ENCODE measurements around the gene DUSP3.

DUSP3 gene

DNA sequence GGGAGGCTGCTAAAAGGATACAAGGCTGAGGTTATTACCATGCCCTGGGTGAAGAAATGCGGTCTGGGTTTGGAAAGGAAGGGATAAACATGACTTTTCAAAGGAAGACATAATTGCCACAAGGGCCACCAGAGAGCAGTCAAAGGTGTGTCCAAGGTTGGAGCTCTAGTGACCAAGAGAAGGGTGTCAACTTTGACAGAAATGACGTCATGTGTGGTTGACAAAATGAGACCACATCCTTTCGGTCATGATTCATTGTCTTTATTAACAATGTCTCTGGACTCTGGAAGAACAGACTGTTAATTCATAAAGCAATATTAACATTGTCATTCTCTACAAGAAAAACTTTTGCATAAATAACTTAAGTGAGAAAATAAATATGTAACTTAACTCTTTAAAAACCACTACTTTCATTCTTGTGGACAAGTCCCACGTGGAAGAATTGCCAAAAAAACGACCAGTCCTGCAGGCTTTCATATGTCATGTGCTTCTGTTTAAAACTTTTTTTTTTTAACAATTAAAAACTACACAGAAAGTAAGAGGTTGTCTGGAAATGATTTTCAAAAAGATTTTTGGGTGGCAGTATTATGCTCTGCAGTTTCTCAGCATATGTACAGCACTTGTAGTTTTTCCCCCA, 25.2 kb downstream of the DUSP3 start:
- DNase-seq: no peak
- in situ Hi-C loops (cut with MboI; ENCODE audit: low pct_unique_long_range_greater_than_20kb, low sequenced_read_pairs): loop anchor here (10.0 kb wide), 1 partner anchor 59 kb away; no protein-coding TSS in a partner anchor

DNA sequence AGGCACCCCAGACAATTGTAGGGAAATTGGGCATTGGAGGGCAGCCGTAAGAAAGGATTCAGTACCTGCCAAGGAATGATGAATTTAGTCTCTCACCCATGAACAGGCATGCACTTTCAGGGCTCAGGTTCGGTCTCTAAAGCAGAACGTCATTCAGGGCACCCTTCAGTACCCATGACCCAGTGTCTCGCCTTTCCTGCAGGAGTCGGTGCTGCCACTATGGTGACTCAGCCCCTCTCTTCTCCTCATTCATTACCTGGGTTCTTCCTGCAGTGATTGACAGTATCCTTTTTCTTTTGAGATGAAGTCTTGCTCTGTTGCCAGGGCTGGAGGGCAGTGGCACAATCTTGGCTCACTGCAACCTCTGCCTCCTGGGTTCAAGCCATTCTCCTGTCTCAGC, 28.6 kb downstream of the DUSP3 start:
- DNase-seq: no peak
- in situ Hi-C loops (cut with MboI; ENCODE audit: low pct_unique_long_range_greater_than_20kb, low sequenced_read_pairs): loop anchor here (10.0 kb wide), 1 partner anchor 55 kb away; no protein-coding TSS in a partner anchor

DNA sequence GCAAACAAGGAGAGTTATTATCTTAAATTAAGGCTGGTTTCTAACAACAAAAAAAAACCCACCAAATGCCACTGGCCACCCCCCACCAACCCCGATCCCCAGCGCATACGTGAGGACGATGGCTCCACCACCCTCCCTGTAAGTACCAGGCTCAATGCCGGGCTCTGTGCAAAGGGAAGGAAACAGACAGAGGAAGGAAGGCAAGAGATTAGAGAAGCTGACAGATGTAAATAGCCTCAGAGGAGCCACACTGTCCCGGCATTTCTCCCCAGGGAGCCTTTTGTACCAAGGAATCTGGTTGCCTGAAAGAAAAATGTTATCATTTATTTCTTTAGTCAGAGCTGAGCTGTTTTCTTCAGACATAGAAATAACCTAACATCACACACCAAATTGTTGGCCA, 33.2 kb downstream of the DUSP3 start:
- no peak for DNase-seq
- in situ Hi-C loops (cut with MboI; ENCODE audit: low pct_unique_long_range_greater_than_20kb, low sequenced_read_pairs): no loop called here

DNA sequence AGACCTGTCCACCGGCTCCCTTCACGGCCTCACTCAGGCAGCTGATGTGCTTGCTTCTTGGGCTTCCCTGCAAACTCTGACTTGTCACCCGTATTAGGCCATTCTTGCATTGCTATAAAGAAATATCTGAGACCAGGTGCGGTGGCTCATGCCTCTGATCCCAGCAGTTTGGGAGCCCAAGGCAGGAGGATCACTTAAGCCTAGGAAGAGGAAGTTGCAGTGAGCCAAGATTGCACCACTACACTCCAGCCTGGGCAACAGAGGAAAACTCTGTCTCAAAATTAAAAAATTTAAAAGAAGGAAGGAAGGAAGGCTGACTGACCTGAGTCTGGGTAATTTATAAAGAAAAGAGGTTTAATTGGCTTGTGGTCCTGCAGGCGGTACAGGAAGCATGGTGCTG, 37.1 kb downstream of the DUSP3 start:
- DNase-seq: peak; percentile 38
- in situ Hi-C loops (cut with MboI; ENCODE audit: low pct_unique_long_range_greater_than_20kb, low sequenced_read_pairs): no loop called here

DNA sequence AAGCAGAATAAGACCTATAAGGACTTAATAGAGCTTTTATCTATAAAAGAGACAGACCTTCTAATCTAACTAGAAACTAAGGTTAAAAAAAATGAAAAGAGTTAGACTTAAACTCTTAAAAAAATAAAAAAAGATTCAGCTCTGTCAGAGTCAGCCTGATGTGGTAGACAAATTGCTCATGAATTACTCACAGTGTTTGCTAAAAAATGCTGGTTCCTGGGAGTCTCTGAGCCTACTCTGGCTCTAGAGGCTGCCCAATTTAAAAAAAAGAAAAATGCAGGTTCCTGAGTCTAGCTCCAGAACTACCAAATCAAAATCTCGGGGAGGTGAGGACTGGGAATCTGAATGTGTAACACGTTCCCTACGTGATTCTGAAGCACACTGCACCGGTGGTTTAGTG, 38.2 kb downstream of the DUSP3 start:
- no peak for DNase-seq
- in situ Hi-C loops (cut with MboI; ENCODE audit: low pct_unique_long_range_greater_than_20kb, low sequenced_read_pairs): no loop called here

DNA sequence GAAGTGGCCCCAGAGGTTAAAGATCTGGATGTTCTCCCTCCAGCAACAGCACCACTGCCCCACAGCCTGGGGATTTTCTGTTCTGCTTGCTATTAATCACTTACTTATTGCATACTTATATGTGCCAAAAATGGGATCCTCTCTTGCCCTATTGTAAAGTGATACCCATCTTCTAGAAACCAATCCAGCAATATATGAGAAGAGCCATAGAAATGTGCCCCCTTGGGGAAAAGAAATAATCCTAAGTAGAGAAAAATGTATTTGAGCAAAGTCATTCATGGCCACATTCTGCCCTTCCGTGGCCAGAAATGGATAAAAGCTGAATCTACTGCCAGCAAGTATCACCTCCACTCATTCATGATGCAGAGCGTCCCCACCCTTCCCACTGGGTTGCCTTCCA, 41.1 kb downstream of the DUSP3 start:
- no peak for DNase-seq
- in situ Hi-C loops (cut with MboI; ENCODE audit: low pct_unique_long_range_greater_than_20kb, low sequenced_read_pairs): no loop called here

DNA sequence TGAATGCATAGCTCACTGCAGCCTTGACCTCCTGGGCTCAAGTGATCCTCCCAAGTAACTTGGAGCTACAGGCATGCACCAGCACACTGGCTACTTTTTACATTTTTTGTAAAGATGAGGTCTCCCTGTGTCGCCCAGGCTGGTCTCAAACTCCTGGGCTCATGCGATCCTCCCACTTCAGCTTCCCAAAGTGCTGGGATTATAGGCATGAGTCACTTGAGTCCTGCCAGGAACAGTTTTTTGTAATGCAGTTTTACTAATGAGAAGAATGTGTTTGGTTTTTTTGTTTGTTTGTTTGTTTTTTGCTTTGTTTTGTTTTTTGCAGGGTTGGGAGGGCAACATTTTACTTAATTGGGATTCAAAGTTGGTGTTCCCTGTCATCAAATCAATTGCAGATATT, 42.4 kb downstream of the DUSP3 start:
- in situ Hi-C loops (cut with MboI; ENCODE audit: low pct_unique_long_range_greater_than_20kb, low sequenced_read_pairs): no loop called here
- no peak for DNase-seq

DNA sequence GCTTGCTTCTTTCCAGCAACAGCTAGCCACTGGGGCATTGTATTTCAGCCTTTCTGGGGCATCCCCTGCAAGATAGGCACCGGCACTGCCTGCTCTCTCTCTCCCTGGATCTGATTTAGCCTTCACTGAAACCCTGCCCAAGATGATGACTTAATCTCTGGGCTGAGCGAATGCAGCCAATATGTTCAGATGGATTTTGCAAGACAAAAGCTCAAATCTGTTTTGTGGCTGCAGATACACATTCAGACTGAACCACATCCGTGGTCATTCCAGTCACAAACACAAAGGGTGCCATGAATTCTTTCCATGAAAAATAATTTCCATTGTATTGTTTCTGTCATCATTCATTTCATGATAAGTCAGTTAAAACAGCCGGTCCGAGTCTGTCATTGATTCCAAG, 44.4 kb downstream of the DUSP3 start:
- no peak for DNase-seq

DNA sequence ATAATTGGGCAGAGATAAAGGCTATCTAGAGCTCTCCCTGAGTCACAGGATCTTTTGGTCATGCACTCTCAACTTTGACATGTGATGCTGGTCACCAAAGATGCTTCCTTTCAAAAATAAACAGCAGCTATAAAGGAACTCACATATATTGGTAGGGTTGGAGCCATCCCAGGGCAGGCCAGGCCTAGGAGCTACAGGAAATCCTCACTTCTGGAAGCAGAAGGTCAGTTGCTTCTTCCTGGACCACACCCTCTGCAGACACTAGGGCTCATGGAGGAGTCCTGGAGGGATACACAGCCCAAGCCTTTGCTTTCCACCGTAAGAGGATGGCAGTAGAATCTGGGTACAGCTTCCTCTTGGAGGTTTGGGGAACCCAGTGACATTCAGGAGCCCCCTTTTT, 44.8 kb downstream of the DUSP3 start:
- in situ Hi-C loops (cut with MboI; ENCODE audit: low pct_unique_long_range_greater_than_20kb, low sequenced_read_pairs): no loop called here
- no peak for DNase-seq

More for the DNA sequence above, 44.4 kb downstream of the DUSP3 start:
- in situ Hi-C loops (cut with MboI; ENCODE audit: low pct_unique_long_range_greater_than_20kb, low sequenced_read_pairs): no loop called here

DNA sequence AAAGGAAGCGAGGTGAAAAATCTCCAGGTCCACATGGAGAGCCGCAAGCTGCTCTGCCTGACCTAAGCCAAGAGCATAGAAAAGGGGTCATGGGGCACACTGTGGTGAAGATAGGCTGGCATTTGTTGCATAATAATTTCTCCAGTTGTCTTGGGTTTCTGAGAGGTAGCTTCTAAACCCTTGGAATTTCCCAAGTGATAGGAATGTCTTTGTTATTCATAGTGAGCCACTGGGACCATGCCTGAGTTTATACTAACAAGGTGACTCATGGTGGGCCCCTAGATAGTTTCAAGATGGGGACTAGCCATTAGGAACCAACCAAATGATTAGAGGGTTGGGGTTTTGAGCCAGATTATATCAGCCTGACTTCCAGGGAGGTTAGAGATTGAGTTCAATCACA, 45.8 kb downstream of the DUSP3 start:
- no peak for DNase-seq
- in situ Hi-C loops (cut with MboI; ENCODE audit: low pct_unique_long_range_greater_than_20kb, low sequenced_read_pairs): no loop called here

DNA sequence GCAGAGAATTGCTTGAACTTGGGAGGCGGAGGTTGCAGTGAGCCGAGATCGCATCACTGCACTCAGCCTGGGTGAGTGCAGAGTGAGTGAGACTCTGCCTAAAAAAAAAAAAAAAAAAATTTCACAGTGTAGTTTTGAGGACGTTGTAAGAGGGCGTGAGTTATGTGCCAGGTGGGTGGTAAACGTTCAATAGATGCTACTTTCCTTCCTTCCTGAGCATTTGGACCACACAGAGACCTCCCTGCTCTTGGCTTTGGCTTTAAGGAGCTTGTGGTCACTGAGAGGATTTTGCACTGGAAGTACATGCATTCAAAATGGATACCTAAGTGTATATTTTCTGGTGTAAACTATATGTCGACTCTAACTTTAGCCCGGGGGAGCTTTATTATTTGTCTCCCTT, 50.7 kb downstream of the DUSP3 start:
- DNase-seq: no peak
- in situ Hi-C loops (cut with MboI; ENCODE audit: low pct_unique_long_range_greater_than_20kb, low sequenced_read_pairs): no loop called here

DNA sequence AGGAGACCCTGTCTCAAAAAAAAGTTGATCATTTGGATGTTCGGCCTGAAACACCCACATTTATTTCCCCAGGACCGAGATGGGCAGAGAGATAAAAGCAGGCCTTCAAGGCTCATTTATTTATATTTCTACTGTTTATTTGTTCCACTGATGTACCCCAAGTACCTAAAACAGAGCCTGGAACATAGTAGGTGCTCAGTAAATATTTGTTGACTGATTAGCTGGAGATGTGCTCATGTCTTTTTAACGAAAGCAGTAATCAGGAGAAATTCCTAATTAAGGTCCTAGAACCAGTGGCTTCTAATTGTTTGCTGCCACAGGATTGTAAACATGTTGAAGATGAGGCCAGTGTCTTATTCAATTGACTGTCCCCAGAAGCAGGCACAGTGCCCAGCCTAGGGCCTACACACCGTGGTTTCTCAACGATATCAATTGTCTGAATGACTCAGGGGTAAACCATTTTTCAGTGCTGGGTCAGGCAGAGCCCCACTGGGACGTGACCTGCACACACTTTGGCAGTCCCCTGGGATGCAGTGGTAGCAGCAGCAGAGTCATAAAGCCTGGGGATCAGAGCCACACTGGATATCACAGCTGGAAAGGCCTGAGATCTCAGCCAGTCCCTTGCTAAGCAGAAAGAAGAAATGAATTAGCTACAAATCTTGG, 54.9 kb downstream of the DUSP3 start:
- in situ Hi-C loops (cut with MboI; ENCODE audit: low pct_unique_long_range_greater_than_20kb, low sequenced_read_pairs): no loop called here
- DNase-seq: no peak

DNA sequence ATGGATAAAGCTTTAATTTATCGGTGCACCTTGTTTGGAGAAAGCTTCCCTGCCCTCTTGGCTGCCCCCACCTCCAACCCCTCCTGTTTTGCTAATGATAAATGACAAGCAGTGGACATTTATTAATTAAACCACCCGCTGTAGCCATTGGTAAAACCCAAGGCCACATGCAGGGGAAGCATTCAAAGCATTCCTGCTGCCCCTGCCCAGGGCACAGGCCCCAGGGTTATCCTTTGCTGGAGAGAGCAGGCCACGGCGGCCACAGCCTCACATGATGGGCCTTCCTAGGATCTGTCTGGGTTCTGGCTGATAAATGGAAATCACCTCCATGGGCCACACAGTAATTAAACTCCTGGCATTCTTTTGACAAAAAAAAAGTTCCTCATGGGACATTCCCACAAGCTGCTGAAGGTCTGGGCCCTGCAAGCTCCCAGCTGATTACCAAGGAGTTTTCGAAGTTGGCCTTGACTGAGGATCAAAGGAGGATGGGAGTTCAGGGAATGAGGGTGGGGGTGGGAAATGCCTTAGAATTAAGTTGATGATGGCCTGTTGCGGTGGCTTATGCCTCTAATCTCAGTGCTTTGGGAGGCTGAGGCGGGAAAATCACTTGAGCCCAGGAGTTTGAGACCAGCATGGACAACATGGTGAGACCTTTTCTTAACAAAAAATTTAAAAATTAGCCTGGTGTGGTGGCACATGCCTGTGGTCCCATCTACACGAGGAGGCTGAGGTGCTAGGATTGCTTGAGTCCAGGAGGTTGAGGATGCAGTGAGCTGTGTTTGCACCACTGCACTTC, 55.7 kb downstream of the DUSP3 start:
- in situ Hi-C loops (cut with MboI; ENCODE audit: low pct_unique_long_range_greater_than_20kb, low sequenced_read_pairs): no loop called here
- DNase-seq: no peak

DNA sequence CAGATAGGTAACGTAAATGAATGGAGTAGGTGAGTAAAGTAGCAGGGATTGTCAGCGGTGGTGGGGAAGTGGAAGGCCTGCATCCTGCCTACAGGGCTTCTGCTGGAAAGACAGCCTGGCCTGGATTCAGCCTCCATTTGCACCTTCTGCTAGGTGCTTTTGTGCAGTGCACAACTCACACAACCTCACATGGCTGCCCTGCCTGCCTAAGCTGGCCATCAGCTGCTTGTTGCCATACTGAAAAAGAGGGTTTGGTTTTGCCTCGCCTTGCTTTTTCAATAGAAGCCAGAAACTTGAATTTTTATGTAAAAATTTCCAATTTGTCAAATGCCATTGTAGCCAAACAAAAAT, 56.5 kb downstream of the DUSP3 start:
- no peak for DNase-seq
- in situ Hi-C loops (cut with MboI; ENCODE audit: low pct_unique_long_range_greater_than_20kb, low sequenced_read_pairs): no loop called here

DNA sequence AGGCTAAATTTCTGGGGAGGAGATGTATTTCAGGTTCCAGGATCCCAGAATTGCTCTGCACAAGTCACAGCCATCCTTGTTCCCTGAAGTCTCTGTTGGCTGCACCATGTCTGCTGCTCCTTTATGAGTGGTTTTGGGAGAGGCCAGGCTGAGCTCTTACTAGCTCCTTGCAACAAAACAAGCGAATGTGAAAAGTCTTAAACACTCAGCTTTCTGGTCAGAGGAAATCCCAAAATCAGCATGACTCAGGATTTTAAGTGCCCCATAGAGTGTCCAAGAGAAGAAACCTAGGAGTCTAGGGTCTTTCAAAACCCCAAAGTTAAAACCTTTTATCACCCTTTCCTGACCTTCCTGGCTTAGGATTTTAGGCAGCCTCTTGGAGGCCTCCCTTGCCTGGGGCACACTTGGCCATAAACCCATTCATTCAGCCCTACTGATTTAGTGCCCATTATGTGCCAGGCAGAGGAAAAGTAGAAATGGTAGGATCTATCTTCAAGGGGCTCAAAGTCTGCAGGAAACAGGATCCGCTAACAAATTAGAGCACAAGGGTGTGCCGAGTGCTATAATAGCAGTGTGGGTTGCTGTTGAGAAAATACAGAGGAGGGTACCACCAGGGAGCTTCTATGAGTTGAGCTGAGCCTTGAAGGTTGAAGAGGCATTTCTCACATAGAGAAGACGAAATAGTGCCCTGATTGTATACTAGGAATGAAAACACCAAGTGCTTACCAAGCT, 57.1 kb downstream of the DUSP3 start:
- in situ Hi-C loops (cut with MboI; ENCODE audit: low pct_unique_long_range_greater_than_20kb, low sequenced_read_pairs): no loop called here
- no peak for DNase-seq

DNA sequence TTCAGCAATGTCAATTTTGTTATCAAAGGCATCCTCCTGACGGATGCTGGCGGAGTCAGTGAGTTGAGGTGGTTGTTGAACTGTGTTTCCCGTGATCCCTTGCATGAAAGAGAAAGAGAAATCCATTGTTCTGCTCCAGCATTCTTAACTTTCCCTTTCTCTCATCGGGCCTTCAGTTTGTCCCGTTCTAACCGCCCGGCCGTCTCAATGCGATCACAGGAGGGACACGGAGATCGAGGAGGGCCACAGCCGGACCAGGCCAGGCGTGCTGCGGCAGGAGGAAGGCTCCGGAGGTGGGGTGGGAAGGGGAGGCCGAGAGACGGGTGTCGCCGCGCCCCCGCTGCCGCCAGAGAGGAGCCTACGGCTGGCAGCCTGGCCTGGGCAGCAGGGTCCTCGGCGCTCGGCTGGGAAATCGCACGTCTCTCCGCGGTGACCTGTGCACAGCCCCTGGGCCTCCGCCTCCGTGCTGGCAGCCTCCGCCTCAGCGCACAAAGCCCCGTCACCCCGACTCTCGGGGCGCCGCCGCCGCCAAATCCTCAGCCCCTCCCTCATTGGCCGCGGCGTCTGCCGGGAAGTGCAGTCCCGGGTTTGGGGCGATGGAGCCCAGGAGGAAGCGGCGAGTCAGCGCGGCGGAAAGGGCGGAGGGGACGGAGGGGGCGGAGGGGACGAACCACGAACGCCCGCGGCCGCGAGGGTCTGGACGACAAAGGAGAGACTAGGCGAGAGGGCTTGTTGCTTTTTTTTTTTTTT, 58.3 kb downstream of the DUSP3 start:
- in situ Hi-C loops (cut with MboI; ENCODE audit: low pct_unique_long_range_greater_than_20kb, low sequenced_read_pairs): no loop called here
- no peak for DNase-seq

DNA sequence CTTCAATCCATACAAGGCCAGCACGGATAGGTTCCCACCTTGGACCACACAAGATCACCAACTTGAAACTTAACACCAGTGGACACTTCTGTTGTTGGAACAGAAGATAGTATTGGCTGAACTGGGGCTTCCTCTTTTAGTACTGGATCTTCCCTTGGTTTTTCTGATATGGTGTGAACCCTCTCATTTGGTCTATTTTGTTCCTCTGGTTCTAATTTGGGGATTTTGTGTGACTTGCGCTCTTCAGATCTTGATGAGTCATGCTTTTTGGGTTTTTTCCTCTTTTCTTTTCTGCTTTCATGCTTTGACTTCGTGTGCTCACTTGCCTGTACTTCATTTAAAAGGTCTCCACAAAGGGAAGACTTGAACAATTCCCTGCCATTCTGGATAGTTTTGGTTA, 59.2 kb downstream of the DUSP3 start:
- in situ Hi-C loops (cut with MboI; ENCODE audit: low pct_unique_long_range_greater_than_20kb, low sequenced_read_pairs): no loop called here
- peak; percentile 43 for DNase-seq

DNA sequence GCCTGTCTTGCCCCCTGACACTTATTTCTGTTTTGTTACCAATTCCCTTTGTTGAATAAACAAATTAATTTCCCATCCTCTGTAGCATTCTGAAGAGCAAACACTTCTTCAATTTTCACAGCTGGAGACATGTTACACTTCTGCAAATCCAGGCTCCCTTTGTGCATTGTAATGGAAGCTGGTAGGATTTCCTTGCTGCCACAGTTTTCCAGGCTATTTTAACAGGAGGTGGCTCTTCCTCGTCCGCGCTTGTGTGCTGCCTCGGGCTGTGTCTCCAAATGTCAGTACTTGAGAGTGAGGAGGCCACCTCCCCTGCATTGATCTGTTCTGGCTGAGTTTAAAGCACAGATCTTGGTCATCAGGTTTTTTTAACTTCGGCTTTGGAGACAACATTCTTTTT, 60.2 kb downstream of the DUSP3 start:
- in situ Hi-C loops (cut with MboI; ENCODE audit: low pct_unique_long_range_greater_than_20kb, low sequenced_read_pairs): no loop called here
- DNase-seq: no peak

DNA sequence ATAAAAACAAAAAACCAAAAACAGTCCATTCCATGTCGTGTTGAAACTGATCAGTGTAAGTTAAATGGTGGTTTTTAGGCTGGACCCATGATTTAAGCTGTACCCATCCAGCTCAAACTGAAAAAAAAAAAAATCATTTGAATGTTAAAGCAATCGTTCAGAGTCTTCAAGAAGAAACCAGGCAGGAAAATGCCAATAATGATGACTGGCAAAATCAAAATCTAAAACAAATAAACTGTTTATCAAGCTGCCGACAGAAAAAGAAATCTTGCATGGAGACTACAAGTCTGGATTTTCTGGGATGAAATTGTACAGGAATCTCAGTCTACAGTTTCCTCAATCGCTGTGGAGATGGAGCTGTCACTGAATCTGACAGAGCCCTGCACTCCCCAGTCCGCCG, 60.9 kb downstream of the DUSP3 start:
- no peak for DNase-seq
- in situ Hi-C loops (cut with MboI; ENCODE audit: low pct_unique_long_range_greater_than_20kb, low sequenced_read_pairs): no loop called here
